ENCODE results near the gene SOBP.

Gene SOBP

DNA sequence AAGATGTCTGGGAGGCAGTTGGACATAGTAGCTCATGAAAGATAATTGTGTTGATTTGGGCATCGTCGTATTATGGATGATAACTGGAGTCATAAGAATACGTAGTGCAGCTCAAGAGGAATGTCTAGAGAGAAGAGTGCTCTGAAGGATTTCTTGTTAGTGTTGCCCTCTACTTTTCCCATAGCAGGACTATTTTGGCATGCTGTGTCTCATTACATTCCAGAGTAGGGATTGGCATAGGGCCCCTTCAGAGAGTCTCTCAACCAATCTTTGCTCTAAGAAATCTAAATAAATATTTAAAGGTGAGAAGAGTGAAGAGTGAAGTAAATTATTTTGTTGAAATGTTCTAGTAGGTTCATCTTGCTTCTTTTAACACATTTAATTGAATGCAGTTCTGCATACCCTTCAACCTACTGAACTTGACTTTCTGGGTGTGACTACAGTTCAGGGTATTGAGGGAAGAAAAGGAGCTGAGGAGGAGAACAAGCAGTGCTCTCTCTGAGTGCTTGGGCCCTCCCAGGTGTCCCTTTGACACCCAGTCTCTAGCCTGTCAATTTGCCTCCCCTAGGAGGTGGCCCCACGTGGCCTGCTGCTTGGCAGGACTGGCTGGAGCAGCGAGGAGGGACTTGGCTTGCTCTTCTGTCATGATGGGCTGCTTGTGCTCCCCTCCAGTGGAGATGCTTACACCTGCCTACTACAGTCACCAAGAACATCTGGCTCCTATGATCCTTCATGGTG is 33.3 kb downstream of the SOBP start:
- no peak for DNase-seq (ENCODE audit: low read depth in 2 of 2)

DNA sequence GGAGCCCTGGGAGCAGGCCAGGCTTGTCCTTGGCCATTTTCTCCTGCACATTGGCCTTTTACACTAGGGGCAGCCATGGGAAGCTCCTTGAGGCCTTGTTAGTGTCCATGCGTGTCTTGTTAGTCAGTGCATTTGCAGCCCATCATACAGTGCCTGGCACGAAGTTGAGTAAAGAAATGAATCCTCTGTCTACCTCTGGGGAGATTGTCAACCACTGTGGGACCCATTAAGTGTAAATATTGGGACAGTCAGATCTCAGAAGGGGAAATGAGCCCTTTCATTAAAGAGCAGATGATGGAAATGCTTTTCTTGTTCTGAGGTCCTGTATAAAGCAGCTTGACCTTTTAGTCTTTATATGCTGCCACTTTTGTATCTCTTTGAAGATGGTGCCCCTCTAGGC is 33.9 kb downstream of the SOBP start:
- no peak for DNase-seq (ENCODE audit: low read depth in 2 of 2)

GRCh38 chr6:107524626-107525025 is 34.7 kb downstream of the SOBP start:
- no peak for DNase-seq (ENCODE audit: low read depth in 2 of 2)

DNA sequence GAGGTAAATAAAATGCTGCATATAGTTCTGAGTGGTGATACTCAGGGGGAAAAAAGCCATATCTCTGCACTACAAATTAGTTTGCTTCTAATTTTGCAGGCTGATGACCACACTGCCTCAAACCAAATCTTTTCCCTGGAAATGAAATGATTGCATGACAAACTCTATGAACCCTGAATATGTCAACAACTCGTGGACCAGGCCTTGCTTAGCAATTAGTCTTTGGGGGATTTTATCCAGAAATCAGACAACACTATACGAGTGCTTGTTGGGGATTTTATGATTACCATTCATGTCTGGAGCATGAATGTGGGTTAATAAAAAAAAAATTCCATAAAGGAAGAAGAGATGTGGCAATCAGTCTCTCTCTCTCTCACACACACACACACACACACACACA is 42.0 kb downstream of the SOBP start:
- DNase-seq (ENCODE audit: low read depth in 2 of 2), result no peak

- DNase-seq (ENCODE audit: low read depth in 2 of 2), result no peak
Measured at GRCh38 chr6:107532706-107533105, 42.8 kb downstream of the SOBP start.

- no peak for DNase-seq (ENCODE audit: low read depth in 2 of 2)
Measured at GRCh38 chr6:107533415-107534059, 43.6 kb downstream of the SOBP start.

- DNase-seq (ENCODE audit: low read depth in 2 of 2), result no peak
Measured at GRCh38 chr6:107534571-107535141, 44.7 kb downstream of the SOBP start.

GRCh38 chr6:107535626-107536025 is 45.7 kb downstream of the SOBP start:
- DNase-seq (ENCODE audit: low read depth in 2 of 2), result no peak

GRCh38 chr6:107536180-107536961 is 46.5 kb downstream of the SOBP start:
- no peak for DNase-seq (ENCODE audit: low read depth in 2 of 2)

DNA sequence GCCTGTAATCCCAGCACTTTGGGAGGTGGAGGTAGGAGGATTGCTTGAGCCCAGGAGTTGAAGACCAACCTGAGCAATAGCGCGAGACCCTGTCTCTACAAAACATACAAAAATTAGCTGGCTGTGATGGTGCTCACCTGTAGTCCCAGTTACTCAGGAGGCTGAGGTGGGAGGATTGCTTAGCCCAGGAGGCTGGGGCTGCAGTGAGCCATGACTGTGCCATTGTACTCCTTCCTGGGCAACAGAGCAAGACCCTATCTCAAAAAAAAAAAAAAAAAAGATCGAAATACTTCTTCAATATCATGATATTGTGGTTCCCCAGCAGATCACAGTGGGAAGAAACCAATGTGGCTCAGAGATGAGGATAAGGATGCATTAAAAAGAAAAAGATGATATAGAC is 47.6 kb downstream of the SOBP start:
- DNase-seq (ENCODE audit: low read depth in 2 of 2), result no peak

DNA sequence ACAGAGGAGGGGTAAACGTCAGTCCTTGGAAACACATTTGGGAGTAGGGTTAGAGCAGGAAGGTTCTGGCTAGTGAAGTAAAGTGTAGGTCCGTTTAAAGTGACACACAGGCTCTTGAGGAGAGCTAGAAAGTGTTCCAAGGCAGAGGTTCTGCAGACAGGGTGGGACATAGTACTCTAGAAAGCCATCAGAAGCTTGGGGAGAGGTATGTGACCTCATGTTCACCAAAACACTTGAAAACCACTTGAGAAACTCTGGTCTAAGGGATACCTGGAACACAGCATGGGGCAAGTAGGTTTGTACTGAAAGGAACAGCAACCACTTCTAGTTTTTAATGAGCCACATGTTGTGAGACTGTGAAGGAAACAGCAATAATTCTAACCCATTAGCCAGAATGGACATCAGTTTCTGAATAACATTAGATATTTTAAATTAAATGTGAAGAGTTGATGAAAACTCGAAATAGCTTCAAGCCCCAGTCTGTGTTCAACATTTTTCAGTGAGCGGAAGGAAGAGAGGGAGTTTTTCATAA is 49.0 kb downstream of the SOBP start:
- no peak for DNase-seq (ENCODE audit: low read depth in 2 of 2)

GRCh38 chr6:107539409-107539808 is 49.5 kb downstream of the SOBP start:
- DNase-seq (ENCODE audit: low read depth in 2 of 2), result no peak

DNA sequence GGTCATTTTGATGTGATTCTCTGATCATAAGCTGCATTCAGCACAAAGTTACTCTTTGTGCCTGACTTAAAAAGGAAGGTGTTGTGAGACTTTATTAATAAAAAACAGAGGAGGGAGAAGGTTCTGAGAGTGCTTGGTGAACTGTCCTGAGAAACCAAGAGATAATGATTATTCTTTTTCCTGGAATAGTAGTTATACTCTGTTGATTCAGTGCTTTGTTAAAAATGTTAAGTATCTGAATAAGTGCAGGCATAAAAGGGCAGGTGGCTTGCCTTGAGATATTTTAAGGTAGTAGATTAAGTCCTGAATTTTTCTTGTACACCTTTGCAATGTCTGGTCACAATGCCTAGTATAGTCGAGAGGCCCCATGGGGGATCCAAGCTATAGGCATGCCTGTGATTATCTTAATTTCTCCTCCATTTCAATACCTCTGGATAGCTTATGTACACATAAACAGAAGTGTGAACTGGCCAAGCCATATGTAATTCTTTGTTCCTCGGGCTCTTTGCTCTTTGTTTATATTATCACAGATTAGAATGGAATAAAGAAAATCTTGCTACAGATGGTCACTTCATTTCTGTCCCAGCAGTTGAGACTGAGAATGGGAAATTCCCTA is 50.0 kb downstream of the SOBP start:
- no peak for DNase-seq (ENCODE audit: low read depth in 2 of 2)

- DNase-seq (ENCODE audit: low read depth in 2 of 2), result no peak
Measured at GRCh38 chr6:107540465-107540857, 50.5 kb downstream of the SOBP start.

- DNase-seq (ENCODE audit: low read depth in 2 of 2), result no peak
Measured at GRCh38 chr6:107542192-107542668, 52.3 kb downstream of the SOBP start.

DNA sequence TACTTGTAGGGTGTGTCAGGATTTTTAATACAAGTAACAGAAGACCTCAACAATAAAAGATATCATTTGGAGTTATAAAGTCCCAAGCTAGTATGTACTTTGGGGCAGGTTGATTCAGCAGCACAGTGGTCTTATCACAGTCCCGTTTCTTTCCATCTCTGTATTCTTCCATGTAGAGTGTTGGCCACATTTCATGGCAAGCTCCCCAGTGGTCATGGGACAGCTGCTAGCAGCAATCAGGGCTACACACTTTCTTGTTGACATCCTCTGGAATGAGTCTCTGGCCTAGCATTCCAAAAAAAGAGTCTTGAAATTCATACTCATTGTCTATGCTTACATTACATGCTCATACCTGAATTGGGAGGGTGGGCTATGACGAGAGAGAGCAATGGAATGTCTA is 53.2 kb downstream of the SOBP start:
- DNase-seq (ENCODE audit: low read depth in 2 of 2), result no peak

GRCh38 chr6:107543567-107543966 is 53.6 kb downstream of the SOBP start:
- no peak for DNase-seq (ENCODE audit: low read depth in 2 of 2)

GRCh38 chr6:107545763-107546162 is 55.8 kb downstream of the SOBP start:
- no peak for DNase-seq (ENCODE audit: low read depth in 2 of 2)

GRCh38 chr6:107546691-107547450 is 57.0 kb downstream of the SOBP start:
- DNase-seq (ENCODE audit: low read depth in 2 of 2), result no peak

DNA sequence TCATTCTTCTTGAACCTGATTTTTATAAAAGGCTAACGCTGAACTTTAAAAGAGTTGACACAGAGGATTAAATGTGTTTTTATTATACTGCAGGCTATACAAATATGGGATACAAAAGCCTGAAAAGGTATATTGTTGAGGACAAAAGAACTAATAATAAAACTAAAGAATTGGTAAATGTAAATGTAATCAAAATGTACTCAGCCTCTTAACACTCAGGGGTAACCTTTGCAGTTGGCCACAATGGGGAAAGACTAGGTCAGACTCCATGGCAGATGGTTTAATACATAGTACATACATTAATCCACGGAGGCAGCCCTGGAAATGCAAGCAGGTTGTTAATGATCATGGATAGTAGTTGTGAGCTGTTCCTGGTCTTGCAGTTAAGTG is 57.5 kb downstream of the SOBP start:
- DNase-seq (ENCODE audit: low read depth in 2 of 2), result no peak
